ENCODE results near the gene SLC12A6.

Gene SLC12A6

DNA sequence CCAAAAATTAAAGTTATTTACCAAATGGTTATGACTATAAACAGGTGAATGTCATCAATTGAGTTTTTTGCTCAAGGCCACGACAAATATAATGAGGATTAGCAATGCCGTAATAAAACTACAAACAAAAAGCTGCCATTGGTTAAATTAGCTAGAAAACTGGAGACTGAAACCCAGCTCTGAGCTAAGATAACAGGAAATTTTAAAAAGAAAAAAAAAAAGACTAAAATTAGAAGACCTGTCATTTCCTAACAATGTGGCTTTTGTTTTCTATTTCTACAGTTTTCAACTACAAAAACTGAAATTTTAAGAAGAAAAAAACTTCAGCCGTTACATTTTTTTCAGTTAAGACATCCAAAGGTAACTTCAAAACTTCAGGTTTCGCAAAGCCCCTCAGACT is 9.7 kb downstream of the SLC12A6 start:
- no peak for DNase-seq

DNA sequence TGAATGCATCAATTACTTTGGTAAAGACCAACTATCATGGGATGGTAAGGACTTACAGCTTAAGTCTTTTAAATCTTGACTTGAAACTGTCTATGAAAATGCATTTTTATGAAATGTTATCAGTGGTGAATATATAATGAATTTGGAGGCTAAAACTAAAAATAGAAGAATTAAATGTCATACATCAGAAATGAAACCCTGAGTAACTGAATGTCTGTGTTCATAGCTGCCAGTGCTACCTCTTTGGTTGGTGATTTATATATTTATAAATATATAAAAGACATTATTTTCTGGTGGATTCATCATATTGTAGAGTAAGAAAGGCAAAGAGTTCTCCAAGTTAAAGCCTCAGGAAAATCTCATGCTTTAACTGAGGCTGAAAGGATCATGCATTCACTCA is 12.2 kb downstream of the SLC12A6 start:
- no peak for DNase-seq

GRCh38 chr15:34324933-34325332 is 12.6 kb downstream of the SLC12A6 start:
- no peak for DNase-seq

DNA sequence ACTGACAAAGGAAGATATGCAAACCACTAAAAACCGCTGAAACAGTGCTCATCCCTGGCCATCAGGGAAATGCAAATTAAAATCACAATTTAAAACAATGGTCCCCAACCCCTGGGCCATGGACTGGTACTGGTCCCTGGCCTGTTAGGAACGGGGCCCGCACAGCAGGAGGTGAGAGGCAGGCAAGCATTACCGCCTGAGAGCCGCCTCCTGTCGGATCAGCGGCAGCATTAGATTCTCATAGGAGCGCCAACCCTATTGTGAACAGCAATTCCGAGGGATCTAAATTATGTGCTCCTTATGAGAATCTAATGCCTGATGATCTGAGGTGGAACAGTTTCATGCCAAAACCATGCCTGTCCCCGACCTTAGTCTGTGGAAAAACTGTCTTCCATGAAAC is 14.4 kb downstream of the SLC12A6 start:
- DNase-seq, result no peak

DNA sequence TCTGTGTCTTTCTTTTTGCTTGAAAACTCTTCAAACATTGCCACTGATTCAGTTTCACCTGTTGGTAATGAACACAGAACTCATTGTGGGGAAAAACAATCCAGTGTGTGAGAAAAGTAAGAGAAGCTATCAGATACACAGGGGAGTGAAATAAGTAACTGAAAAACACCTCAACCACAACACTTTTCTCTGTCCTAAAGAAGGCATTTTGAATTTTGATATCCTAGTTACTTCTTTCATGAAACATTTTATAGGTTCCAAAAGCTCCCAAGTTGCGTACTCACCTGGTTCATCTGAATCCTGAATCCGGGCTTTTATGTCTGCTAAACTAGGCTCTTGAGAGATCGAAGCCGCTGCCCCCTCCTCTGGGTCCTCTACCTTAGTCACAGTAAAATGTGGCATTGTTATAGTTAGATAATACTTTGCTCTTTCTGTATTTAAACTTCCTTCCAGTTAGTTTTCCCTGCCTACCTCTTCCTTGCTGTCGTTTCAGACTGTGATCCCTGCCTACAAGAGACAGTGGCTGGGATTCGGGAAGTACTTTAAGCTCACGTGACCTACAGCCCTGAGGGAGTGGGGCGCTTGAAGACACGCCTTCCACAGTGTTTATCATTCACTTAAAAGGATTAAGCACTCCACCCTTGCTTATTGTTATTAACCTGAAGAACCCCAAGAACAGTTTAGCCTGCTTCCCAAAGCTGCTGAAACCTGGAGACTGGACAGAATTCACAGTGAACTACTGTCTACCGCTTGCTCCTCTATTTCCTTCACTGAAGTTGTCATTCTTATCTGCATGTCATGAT is 19.1 kb downstream of the SLC12A6 start:
- peak; percentile 32 for DNase-seq

DNA sequence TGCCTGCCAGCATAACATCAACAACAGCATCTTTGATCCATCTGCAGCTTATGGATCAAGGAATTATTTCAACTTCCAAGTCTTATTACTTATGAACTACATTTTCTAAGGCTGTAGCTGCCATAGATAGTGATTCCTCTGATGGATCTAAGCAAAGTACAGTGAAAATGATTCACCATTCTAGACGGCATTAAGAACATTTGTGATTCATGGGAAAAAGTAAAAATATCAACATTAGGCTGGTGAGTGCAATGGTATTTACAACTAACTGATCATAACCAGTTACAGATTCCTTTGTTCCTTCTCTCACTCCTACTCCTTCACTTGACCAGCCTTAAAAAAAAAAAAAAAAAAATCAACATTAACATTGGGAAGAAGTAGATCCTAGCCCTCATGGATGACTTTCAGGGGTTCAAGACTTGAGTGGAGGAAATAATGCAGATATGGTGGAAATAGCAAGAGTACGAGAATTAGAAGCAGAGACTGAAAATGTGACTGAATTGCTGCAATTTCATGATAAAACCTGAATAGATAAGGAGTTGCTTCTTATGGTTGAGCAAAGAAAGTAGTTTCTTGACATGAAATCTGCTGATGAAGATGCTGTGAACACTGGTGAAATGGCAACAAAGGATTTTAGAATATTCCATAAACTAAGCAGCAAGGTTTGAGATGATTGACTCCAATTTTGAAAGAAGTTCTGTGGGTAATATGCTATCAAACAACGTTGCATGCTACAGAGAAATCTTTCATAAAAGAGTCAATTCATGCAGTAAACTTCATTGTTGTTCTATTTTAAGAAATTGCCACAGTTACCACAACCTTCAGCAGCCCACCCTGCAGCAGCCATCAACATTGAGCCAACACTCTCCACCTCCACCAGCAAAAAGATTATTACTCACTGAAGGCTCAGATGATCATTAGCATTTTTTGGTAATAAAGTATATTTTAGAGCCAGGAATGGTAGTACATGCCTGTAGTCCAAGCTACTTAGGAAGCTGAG is 22.8 kb downstream of the SLC12A6 start:
- no peak for DNase-seq

DNA sequence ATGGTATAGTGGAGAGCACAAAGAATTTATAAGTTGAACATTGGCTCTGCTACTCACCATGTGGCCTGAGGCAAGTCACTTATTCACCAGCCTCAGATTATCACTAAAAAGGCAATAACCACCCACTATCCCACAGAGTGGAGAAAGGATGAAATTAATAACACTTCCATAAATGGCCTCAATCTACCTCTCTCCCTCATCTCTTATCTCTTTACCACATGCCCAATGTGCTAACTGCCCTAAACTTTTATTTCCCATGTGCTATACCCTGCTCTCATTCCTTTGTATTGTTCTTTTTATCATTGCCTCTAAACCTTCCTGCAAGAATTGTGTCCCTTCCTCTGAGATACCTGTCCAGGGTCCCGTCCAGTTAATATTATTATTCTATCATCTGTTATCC is 26.0 kb downstream of the SLC12A6 start:
- no peak for DNase-seq

GRCh38 chr15:34304613-34305012 is 33.0 kb downstream of the SLC12A6 start:
- DNase-seq, result no peak

GRCh38 chr15:34301058-34301457 is 36.5 kb downstream of the SLC12A6 start:
- DNase-seq, result no peak

DNA sequence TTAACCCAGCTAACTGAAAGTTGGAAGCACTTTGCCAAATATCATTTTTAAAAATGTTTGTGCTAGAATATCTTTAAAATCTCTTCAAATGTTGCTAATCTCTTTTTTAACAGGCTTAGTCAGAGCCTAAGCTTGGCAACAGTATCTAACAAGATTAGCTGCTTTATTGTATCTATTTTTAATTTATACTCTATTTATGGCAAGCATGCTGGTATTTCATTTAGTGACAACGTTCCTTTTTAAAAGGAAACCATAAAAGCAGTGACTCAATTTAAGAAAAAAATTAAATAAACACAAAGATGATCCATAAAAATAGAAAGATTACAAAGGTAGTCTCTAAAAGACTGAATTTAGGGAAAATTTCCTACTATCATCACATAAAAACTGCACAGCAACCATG is 40.5 kb downstream of the SLC12A6 start:
- no peak for DNase-seq

DNA sequence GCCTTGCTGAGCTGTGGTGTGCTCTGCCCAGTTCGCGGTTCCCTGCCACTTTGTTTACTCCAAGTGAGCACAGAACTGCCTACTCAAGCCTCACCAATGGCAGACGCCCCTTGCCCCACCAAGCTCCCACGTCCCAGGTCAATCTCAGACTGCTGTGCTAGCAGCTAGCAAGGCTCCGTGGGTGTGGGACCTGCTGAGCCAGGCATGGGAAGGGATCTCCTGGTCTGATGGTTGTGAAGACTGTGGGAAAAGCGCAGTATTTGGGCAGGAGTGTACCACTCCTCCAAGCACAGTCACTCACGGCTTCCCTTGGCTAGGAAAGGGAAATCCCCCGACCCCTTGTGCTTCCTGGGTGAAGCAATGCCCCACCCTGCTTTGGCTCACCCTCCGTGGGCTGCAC is 45.0 kb downstream of the SLC12A6 start:
- DNase-seq, result no peak

DNA sequence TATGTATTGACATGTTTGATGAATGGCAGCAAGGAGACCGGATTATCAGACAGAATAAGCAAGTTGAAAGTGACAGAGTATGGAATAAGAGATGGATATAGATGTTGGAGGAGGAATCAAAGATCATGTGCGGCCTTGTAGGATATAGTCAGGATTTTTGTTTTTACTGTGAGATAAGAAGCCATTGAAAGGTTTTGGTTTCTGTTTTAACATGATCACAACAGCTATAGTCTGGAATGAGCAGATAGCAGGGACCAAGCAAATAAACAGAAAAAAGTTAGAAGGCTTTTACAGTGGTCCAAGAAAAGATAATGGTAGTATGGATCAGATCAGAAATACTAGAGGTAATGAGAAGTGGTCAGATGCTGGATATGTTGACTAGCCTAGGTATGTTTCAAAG is 52.6 kb downstream of the SLC12A6 start:
- DNase-seq, result no peak

DNA sequence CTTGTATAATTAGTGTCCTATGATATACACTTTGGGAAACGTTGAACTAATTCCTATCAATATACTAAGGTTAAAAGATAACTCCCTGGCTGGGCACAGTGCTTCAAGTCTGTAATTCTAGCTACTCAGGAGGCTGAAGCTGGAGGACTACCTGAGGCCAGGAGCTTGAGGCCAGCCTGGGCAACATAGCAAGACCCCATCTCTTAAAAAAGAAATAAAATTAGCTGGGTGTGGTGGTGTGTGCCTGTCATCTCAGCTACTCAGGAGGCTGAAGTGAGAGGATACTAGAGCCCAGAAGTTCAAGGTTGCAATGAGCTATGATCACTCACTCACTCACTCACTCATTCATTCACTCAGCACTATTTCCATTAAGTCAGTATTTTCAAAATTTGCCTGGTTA is 55.2 kb downstream of the SLC12A6 start:
- DNase-seq, result no peak

DNA sequence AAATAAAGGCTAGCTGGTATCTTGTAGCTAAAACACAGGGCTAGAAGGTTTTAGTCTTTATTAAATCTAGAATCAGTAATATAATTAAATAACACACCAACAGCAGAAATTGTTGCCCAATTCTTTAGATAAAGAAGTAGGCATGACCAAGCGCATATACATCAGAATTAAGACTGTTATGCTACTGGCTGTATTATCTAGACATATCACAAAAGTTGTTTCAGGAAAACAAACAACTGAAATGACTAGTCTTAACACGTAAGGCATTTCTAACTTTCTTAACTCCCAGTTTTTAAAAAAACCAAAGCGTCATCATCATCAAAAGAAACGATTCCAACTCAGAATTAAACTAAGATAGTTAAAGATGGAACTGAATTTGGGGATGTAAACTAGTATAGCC is 57.4 kb downstream of the SLC12A6 start:
- DNase-seq, result no peak

DNA sequence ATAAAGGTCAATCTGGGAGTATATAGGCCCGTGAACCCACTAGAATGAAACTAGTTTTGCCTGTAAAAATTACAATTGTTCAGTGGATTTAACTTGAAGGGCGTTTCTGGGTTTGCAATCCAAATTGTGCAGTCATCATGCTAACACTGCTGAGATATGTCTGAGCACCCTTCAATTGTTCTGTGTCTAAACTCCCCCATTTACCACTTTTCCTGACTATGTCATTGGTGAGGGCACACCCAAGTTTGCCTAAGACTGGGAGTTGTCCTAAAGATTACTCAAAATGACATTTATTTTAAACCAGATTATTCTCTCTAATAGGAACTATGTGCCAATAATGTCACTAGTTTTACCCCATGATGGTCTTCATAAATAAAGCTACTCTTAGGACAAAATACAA is 58.2 kb downstream of the SLC12A6 start:
- DNase-seq, result no peak

- no peak for DNase-seq
Observed at GRCh38 chr15:34275721-34276120, 61.9 kb downstream of the SLC12A6 start.

DNA sequence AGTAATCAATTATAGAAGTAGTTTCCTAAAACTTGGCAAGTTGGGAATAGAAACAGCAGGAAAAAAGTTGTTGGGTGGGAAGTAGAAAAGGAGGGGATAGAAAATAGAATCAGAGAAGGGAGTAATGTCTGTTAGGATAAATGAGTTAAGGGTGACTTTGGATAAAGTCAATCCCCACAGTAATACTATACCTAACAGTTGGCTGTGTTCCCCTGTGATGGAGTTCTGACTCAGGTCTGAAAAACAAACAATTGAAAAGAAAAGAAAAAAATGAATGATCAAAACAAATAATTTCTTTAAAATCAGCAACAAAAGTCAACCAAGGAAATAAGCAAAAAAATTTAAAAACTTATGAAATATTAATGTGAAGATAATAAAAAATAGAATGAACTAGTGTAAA is 62.4 kb downstream of the SLC12A6 start:
- DNase-seq, result no peak

DNA sequence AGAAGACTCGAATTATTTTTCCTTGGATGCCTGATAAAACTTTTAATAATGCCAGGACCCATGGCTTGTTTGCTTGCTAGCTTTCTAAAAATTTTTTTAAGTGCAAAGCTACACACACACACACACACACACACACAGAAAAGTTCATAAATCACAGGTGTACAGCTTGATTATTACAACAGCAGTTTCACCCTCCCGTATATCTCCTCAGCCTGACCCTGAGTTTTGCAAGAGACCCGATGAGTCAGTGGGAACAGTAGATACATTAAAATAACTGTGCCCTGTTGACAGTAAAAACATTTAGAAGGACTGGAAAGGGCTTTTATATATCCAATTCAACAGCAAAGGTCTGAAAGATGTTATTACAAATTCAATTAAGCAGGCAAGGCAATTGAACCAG is 66.1 kb downstream of the SLC12A6 start:
- no peak for DNase-seq

DNA sequence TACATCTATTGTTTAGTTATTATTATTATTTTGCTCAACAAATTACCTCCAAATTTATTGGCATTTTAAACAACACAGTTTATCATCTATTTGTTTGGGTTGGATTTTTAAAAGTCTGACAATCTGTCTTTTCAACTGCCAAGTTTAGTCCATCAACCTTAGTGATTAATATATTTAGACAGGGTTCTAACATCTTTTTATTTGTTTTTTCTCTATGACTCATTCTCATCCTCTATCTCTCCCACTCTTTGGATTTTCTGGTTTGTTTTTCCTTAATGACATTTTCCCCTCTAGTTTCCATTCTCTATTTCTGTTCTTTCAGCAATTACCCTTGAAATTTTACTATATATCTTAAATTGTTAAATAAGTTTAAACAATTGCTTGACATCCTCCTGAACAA is 70.8 kb downstream of the SLC12A6 start:
- DNase-seq, result no peak

GRCh38 chr15:34264076-34264475 is 73.5 kb downstream of the SLC12A6 start:
- DNase-seq, result no peak

- no peak for DNase-seq
Observed at GRCh38 chr15:34262362-34262761, 75.2 kb downstream of the SLC12A6 start.

- no peak for DNase-seq
Observed at GRCh38 chr15:34259566-34259965, 78.0 kb downstream of the SLC12A6 start.

DNA sequence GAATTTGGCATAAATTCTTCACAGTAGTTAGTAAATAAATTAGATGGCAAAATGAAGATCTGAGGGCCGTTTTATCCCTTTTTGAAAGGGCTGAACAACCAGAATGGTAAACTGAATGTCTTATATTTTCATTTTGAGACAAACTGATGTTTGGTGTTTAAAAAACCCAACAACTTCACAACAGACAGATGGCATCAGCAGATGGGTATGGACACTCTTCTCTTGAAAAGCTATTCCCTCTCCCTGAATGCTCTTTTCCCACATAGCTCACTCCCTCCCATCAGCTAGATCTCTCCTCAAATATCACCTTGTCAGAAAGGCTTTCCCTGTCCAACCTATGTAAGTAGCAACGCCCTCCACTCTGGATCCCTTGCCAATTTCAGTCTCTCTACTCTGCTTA is 79.4 kb downstream of the SLC12A6 start:
- no peak for DNase-seq

DNA sequence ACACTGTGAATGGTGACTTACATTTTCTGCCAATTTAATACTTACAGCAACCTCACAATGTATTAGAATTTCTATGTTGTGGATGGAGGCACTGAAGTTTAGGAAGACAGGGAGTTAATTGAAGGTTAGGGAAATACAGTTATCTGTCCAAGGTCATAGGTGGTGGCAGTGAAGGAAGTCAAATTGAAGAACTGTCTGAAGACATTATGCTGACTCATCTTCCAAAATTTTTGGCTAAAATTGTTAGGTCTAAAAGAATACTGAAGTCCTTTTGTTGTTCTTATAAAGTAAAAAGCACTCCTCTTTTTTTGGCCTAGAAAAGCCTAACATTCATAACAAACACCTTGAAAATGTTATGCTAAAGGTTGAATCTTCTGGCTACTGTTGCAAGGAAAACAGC is 85.0 kb downstream of the SLC12A6 start:
- no peak for DNase-seq

Measured in CD4-positive, alpha-beta T cell treated with Interferon gamma for 1 hour (primary cell).